WTC11 (cell line): ENCODE data around the gene MYL3. TPM values are rescaled to one million over a fixed set of nuclear protein-coding genes. Genes with fewer than 3 reads are reported as not detected.

Source experiments
- ATAC-seq: fragments of 200-7000 bp; cut with Tn5 transposase; 2 replicates; pipeline ENCODE4 v1.10.0; 2021; ENCODE audit warnings: mild to moderate bottlenecking, moderate library complexity
- CTCF ChIA-PET: fragments of 300-600 bp; sonication (Branson Sonifier 250); formaldehyde crosslinking; loops from one replicate; lab custom pipeline; 2021; ENCODE audit warnings: antibody characterized with exemption; lab: Charles Lee
- POLR2A ChIA-PET: fragments of 350-600 bp; sonication (Branson Sonifier 250); formaldehyde crosslinking; loops from one replicate; lab custom pipeline; 2021; ENCODE audit warnings: antibody characterized with exemption; lab: Charles Lee
- DNase-seq: peaks from one replicate; pipeline ENCODE4 v3.0.0; 2021; ENCODE audit warnings: low spot score
- H3K27ac Mint-ChIP-seq: 2 replicates; pipeline ENCODE4 v1.8.0; 2021; ENCODE audit warnings: mixed read lengths
- H3K27me3 Mint-ChIP-seq: 2 replicates; pipeline ENCODE4 v1.8.0; 2021; ENCODE audit warnings: low read depth, mild to moderate bottlenecking, moderate library complexity, mixed read lengths
- H3K36me3 Mint-ChIP-seq: 2 replicates; pipeline ENCODE4 v1.8.0; 2021; ENCODE audit warnings: mixed read lengths
- H3K4me1 Mint-ChIP-seq: 2 replicates; pipeline ENCODE4 v1.8.0; 2022; ENCODE audit warnings: mixed read lengths
- H3K4me3 Mint-ChIP-seq: 2 replicates; pipeline ENCODE4 v1.8.0; 2021; ENCODE audit warnings: mild to moderate bottlenecking, moderate library complexity, mixed read lengths
- H3K9me3 Mint-ChIP-seq: 2 replicates; pipeline ENCODE4 v1.8.0; 2021; ENCODE audit warnings: mixed read lengths
- ATF3 ChIP-seq: sonication (generic); formaldehyde crosslinking; conservative IDR thresholded peaks from 2 replicates; pipeline ENCODE4 v1.8.1; 2022; ENCODE audit warnings: mild to moderate bottlenecking, missing genetic modification reagents
- CREM ChIP-seq: sonication (generic); formaldehyde crosslinking; IDR thresholded peaks from 2 replicates; pipeline ENCODE4 v1.8.1; 2022; ENCODE audit warnings: mild to moderate bottlenecking, missing genetic modification reagents, moderate library complexity
- E2F1 ChIP-seq: sonication (generic); formaldehyde crosslinking; IDR thresholded peaks from 2 replicates; pipeline ENCODE4 v1.8.0; 2022; ENCODE audit warnings: mild to moderate bottlenecking, missing genetic modification reagents
- EMX1 ChIP-seq: fragments of 250-450 bp; sonication (Bioruptor Pico); IDR thresholded peaks from 2 replicates; pipeline ENCODE4 v1.8.0; 2021; ENCODE audit warnings: mild to moderate bottlenecking
- ESRRA ChIP-seq: sonication (generic); formaldehyde crosslinking; IDR thresholded peaks from 2 replicates; pipeline ENCODE4 v1.8.1; 2022; ENCODE audit warnings: mild to moderate bottlenecking, missing genetic modification reagents, borderline replicate concordance
- JAZF1 ChIP-seq: fragments of 250-450 bp; sonication (Bioruptor Pico); IDR thresholded peaks from 2 replicates; pipeline ENCODE4 v1.9.0; 2021; ENCODE audit warnings: moderate library complexity, mild to moderate bottlenecking, inconsistent platforms
- MXD4 ChIP-seq: fragments of 250-450 bp; sonication (Bioruptor Pico); IDR thresholded peaks from 2 replicates; pipeline ENCODE4 v1.8.0; 2021; ENCODE audit warnings: mild to moderate bottlenecking, moderate library complexity, borderline replicate concordance
- MYBL2 ChIP-seq: sonication (generic); formaldehyde crosslinking; IDR thresholded peaks from 2 replicates; pipeline ENCODE4 v1.8.1; 2023; ENCODE audit warnings: mild to moderate bottlenecking, moderate library complexity, missing genetic modification reagents
- NFYB ChIP-seq: sonication (generic); formaldehyde crosslinking; conservative IDR thresholded peaks from 2 replicates; pipeline ENCODE4 v1.8.0; 2022; ENCODE audit warnings: low read depth, missing genetic modification reagents
- NR2C2 ChIP-seq: sonication (generic); formaldehyde crosslinking; IDR thresholded peaks from 2 replicates; pipeline ENCODE4 v1.8.0; 2022; ENCODE audit warnings: mild to moderate bottlenecking, missing genetic modification reagents
- NR3C1 ChIP-seq: sonication (generic); formaldehyde crosslinking; conservative IDR thresholded peaks from 2 replicates; pipeline ENCODE4 v1.8.1; 2023; ENCODE audit warnings: low read depth, mild to moderate bottlenecking, missing genetic modification reagents
- OVOL2 ChIP-seq: fragments of 250-450 bp; sonication (Bioruptor Pico); IDR thresholded peaks from 2 replicates; pipeline ENCODE4 v1.9.0; 2021; ENCODE audit warnings: mild to moderate bottlenecking, borderline replicate concordance
- PRDM15 ChIP-seq: sonication (generic); formaldehyde crosslinking; IDR thresholded peaks from 2 replicates; pipeline ENCODE4 v1.8.0; 2022; ENCODE audit warnings: missing genetic modification reagents
- SMAD3 ChIP-seq: sonication (generic); formaldehyde crosslinking; IDR thresholded peaks from 2 replicates; pipeline ENCODE4 v1.8.0; 2022; ENCODE audit warnings: missing genetic modification reagents, mild to moderate bottlenecking, borderline replicate concordance
- SMAD4 ChIP-seq: sonication (generic); formaldehyde crosslinking; IDR thresholded peaks from 2 replicates; pipeline ENCODE4 v1.8.0; 2022; ENCODE audit warnings: mild to moderate bottlenecking, missing genetic modification reagents
- SOX15 ChIP-seq: fragments of 250-450 bp; sonication (Bioruptor Pico); IDR thresholded peaks from 2 replicates; pipeline ENCODE4 v1.9.0; 2021; ENCODE audit warnings: mild to moderate bottlenecking
- ZNF219 ChIP-seq: sonication (generic); formaldehyde crosslinking; IDR thresholded peaks from 2 replicates; pipeline ENCODE4 v1.8.0; 2023; ENCODE audit warnings: missing genetic modification reagents, mild to moderate bottlenecking, borderline replicate concordance
- ZNF232 ChIP-seq: sonication (generic); formaldehyde crosslinking; IDR thresholded peaks from 2 replicates; pipeline ENCODE4 v1.8.0; 2022; ENCODE audit warnings: mild to moderate bottlenecking, missing genetic modification reagents
- ZNF317 ChIP-seq: sonication (generic); formaldehyde crosslinking; IDR thresholded peaks from 2 replicates; pipeline ENCODE4 v1.8.1; 2023; ENCODE audit warnings: low read depth, mild to moderate bottlenecking, moderate library complexity, missing genetic modification reagents, borderline replicate concordance
- ZNF423 ChIP-seq: fragments of 250-450 bp; sonication (Bioruptor Pico); IDR thresholded peaks from 2 replicates; pipeline ENCODE4 v2.1.2; 2022; ENCODE audit warnings: mild to moderate bottlenecking, moderate library complexity
- ZNF671 ChIP-seq: fragments of 250-450 bp; sonication (Bioruptor Pico); IDR thresholded peaks from 2 replicates; pipeline ENCODE4 v1.8.0; 2021; ENCODE audit warnings: mild to moderate bottlenecking
- total RNA-seq: library from RNA; stranded (reverse); gene quantifications from 3 replicates; pipeline ENCODE4 v1.2.3, GENCODE V29; 2021
- TF ChIP-seq, protein P1 (sequence below): sonication (generic); formaldehyde crosslinking; IDR thresholded peaks from 2 replicates; pipeline ENCODE4 v1.8.1; 2022; ENCODE audit warnings: low read depth, mild to moderate bottlenecking, moderate library complexity, missing genetic modification reagents, borderline replicate concordance
- TF ChIP-seq, protein P2 (sequence below): fragments of 250-450 bp; sonication (Bioruptor Pico); IDR thresholded peaks from 2 replicates; pipeline ENCODE4 v1.9.0; 2021; ENCODE audit warnings: mild to moderate bottlenecking

MYL3 gene
- total RNA-seq, 1 experiment from 2014 or later, result 0.31 TPM

- POLR2A ChIA-PET, result no interaction called here
- peak; percentile 10 for DNase-seq
- ATAC-seq, result no peak
- H3K27ac Mint-ChIP-seq, result no peak overlapping the region
- no peak overlapping the region for H3K4me3 Mint-ChIP-seq
- peaks cover 3% of the 10 kb centered on the region; the same call in 1 of the 2 replicates for H3K27me3 Mint-ChIP-seq
- H3K9me3 Mint-ChIP-seq, result no peaks in the 10 kb centered on the region
- no peaks in the 10 kb centered on the region for H3K36me3 Mint-ChIP-seq
- no peaks in the 10 kb centered on the region for H3K4me1 Mint-ChIP-seq
- CTCF ChIA-PET, result interaction anchor here (1.2 kb wide), 1 partner anchor 10 kb away, joined by 3 read pairs; no protein-coding TSS in a partner anchor
- TF ChIP-seq ZNF232 (CRISPR knock-in tag) (no peak), ESRRA (no peak), SMAD3 (CRISPR knock-in tag) (no peak), MXD4 (no peak), ZNF671 (CRISPR knock-in tag) (no peak), EMX1 (CRISPR knock-in tag) (no peak), NFYB (CRISPR knock-in tag) (no peak), PRDM15 (CRISPR knock-in tag) (no peak), OVOL2 (CRISPR knock-in tag) (no peak), ZNF317 (no peak), NR3C1 (CRISPR knock-in tag) (no peak)
- TF ChIP-seq, protein P1, sequence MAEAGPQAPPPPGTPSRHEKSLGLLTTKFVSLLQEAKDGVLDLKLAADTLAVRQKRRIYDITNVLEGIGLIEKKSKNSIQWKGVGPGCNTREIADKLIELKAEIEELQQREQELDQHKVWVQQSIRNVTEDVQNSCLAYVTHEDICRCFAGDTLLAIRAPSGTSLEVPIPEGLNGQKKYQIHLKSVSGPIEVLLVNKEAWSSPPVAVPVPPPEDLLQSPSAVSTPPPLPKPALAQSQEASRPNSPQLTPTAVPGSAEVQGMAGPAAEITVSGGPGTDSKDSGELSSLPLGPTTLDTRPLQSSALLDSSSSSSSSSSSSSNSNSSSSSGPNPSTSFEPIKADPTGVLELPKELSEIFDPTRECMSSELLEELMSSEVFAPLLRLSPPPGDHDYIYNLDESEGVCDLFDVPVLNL (CRISPR knock-in tag), result no peak
- TF ChIP-seq, protein P2, sequence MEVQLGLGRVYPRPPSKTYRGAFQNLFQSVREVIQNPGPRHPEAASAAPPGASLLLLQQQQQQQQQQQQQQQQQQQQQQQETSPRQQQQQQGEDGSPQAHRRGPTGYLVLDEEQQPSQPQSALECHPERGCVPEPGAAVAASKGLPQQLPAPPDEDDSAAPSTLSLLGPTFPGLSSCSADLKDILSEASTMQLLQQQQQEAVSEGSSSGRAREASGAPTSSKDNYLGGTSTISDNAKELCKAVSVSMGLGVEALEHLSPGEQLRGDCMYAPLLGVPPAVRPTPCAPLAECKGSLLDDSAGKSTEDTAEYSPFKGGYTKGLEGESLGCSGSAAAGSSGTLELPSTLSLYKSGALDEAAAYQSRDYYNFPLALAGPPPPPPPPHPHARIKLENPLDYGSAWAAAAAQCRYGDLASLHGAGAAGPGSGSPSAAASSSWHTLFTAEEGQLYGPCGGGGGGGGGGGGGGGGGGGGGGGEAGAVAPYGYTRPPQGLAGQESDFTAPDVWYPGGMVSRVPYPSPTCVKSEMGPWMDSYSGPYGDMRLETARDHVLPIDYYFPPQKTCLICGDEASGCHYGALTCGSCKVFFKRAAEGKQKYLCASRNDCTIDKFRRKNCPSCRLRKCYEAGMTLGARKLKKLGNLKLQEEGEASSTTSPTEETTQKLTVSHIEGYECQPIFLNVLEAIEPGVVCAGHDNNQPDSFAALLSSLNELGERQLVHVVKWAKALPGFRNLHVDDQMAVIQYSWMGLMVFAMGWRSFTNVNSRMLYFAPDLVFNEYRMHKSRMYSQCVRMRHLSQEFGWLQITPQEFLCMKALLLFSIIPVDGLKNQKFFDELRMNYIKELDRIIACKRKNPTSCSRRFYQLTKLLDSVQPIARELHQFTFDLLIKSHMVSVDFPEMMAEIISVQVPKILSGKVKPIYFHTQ (CRISPR knock-in tag), result no peak
These were observed 6.4 kb downstream of the MYL3 start for GRCh38 chr3:46856576-46857471.

DNA sequence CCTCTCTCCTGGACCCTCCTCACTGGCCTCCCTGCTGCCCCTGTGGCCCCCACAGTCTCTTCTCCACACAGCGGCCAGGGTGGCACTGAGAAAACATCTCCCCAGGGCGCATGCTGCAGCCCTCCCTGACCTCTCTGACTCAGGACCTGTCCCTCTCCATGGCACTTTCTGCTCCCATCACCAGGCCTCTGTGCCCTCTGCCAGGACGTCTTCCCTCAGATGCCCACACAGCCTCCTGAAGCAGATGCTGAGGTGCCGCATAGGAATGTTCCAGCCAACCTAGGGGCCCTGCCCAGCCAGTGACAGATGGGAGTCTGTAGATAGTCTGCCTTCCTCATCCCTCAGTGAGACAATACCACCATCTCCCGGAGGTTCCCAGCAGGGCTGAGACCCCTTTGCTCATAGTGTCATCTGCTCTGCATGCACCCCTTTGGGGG lies 8.7 kb downstream of the MYL3 start:
- ChIA-PET CTCF (interaction anchor here (1.4 to 2.8 kb wide), 2 partner anchors 55 to 137 kb away, joined by 5 to 8 read pairs; partner anchors contain the start of gene PRSS50), POLR2A (no interaction called here)
- DNase-seq, result peak; percentile 7
- TF ChIP-seq ZNF423 (CRISPR knock-in tag) (no peak), MYBL2 (CRISPR knock-in tag) (no peak), CREM (no peak), SMAD4 (CRISPR knock-in tag) (no peak), ESRRA (no peak), ATF3 (CRISPR knock-in tag) (no peak), JAZF1 (CRISPR knock-in tag) (no peak), SOX15 (CRISPR knock-in tag) (no peak), ZNF317 (no peak), ZNF219 (CRISPR knock-in tag) (no peak), E2F1 (CRISPR knock-in tag) (no peak), NR2C2 (CRISPR knock-in tag) (no peak)

More for the DNA sequence above, 8.7 kb downstream of the MYL3 start:
- H3K4me1 Mint-ChIP-seq, result no peaks in the 10 kb centered on the region
- ATAC-seq, result no peak
- no peak overlapping the region for H3K4me3 Mint-ChIP-seq
- no peaks in the 10 kb centered on the region for H3K36me3 Mint-ChIP-seq
- H3K27ac Mint-ChIP-seq, result no peak overlapping the region
- no peaks in the 10 kb centered on the region for H3K9me3 Mint-ChIP-seq
- peaks cover 3% of the 10 kb centered on the region; the same call in 1 of the 2 replicates for H3K27me3 Mint-ChIP-seq
